Measurements from ENCODE around the gene IDUA. TPM values are rescaled to one million over a fixed set of nuclear protein-coding genes. Genes with fewer than 3 reads are reported as not detected.
A peak's percentile ranks its signal among the peaks of the same experiment; 100 is the strongest.

IDUA gene
- total RNA-seq, 3 donors from 2014 or later, result 29.7 to 45.7 (median 33.4) TPM

DNA sequence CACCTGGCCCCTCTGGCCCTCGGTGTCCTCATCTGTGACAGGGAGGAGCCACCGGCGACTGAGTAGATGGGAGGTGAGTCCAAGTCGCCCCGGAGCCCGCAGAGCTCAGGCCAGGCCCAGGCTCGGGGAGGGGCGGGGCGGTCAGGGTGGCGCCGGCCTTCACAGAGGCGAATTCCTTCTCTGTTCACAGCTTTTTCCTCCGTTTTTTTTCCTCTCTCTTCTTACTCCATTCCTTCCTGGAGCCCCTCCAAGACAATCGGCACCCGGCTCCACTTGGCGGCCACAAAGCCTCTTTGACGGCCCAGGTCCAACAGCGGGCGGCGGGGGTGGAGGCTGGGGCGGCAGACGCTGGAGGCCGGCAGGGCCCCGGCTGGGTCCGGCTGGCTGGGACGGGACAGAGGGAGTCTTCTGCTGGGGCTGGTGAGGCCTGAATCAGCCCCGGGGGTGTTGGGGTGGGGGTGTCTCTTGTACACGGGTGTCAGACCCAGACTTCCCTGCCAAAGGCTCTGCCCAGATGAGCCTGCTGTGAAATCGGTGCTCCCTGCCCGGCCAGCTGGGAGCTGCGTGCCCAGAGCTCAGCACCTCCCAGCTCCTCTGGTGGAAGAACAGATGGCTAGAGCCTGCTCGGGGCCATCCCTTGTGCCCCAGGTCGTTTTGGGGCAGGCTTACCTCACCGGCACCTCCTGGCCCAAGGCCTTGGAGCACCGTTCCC is 47.2 kb downstream of the IDUA start:
- Histone ChIP-seq H3K4me3 (no peak overlapping the region), H3K9me3 (no peaks in the 10 kb centered on the region), H3K4me1 (ENCODE audit: low read depth) (peaks cover 5% of the 10 kb centered on the region), H3K36me3 (ENCODE audit: low read depth) (no peaks in the 10 kb centered on the region)
- intact Hi-C loops (cut with DNase I, micrococcal nuclease), result no loop called here
- DNase-seq (no peak), ATAC-seq (peak; percentile 6)
- TF ChIP-seq, protein P1, sequence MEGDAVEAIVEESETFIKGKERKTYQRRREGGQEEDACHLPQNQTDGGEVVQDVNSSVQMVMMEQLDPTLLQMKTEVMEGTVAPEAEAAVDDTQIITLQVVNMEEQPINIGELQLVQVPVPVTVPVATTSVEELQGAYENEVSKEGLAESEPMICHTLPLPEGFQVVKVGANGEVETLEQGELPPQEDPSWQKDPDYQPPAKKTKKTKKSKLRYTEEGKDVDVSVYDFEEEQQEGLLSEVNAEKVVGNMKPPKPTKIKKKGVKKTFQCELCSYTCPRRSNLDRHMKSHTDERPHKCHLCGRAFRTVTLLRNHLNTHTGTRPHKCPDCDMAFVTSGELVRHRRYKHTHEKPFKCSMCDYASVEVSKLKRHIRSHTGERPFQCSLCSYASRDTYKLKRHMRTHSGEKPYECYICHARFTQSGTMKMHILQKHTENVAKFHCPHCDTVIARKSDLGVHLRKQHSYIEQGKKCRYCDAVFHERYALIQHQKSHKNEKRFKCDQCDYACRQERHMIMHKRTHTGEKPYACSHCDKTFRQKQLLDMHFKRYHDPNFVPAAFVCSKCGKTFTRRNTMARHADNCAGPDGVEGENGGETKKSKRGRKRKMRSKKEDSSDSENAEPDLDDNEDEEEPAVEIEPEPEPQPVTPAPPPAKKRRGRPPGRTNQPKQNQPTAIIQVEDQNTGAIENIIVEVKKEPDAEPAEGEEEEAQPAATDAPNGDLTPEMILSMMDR (IDR thresholded peaks at IDR 0.05), result no peak

DNA sequence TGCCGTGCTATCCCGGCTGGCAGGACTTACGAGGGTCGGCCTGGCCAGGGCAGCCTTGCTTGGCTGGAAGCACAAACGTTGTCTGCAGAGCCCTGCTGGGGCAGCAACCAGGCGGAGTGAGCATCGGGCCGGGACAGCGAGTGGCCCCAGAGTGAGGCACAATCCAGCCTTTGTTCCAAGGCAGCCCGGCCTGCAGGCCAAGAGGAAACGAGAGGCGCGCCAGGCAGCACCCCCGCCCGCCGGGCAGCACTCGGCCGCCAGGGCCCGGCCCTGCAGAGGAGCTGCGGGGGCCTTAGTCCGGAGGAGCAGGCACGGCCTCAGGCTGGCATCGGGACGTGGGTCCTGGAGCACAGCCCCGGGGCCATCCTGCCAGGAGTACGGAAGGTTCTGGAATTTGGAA is 48.7 kb downstream of the IDUA start:
- ATAC-seq, result peak; percentile 63
- DNase-seq, result no peak
- no peak overlapping the region for H3K4me3 ChIP-seq
- H3K4me1 ChIP-seq (ENCODE audit: low read depth), result peaks cover 3% of the 10 kb centered on the region
- H3K9me3 ChIP-seq, result no peaks in the 10 kb centered on the region
- TF ChIP-seq, protein P1 (IDR thresholded peaks at IDR 0.05), result no peak
- intact Hi-C loops (cut with DNase I, micrococcal nuclease), result no loop called here
- no peaks in the 10 kb centered on the region for H3K36me3 ChIP-seq (ENCODE audit: low read depth)

DNA sequence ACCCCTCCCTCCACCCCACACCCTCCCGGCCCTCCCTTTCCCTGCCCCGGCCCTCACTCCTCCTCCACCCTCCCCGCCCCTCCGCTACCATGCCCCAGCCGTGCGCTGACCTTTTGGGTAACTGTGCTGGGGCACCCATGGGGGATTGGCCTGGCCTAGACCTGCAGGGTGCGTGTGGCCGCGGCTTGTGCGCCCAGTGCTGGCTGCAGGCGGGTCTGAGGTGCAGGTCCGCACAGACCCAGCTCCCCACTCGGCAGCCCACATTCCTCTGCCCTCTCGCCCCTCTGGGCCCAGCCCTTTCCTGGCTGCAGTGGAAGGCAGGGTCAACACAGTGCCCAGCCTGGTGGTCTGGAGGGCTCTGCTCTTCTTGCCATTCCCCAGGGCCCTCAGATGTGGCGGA is 49.3 kb downstream of the IDUA start:
- no peaks in the 10 kb centered on the region for H3K9me3 ChIP-seq
- peaks cover 3% of the 10 kb centered on the region for H3K4me1 ChIP-seq (ENCODE audit: low read depth)
- no peaks in the 10 kb centered on the region for H3K36me3 ChIP-seq (ENCODE audit: low read depth)
- DNase-seq (no peak), ATAC-seq (no peak)
- intact Hi-C loops (cut with DNase I, micrococcal nuclease), result no loop called here
- H3K4me3 ChIP-seq, result no peak overlapping the region
- TF ChIP-seq, protein P1 (IDR thresholded peaks at IDR 0.05), result no peak

DNA sequence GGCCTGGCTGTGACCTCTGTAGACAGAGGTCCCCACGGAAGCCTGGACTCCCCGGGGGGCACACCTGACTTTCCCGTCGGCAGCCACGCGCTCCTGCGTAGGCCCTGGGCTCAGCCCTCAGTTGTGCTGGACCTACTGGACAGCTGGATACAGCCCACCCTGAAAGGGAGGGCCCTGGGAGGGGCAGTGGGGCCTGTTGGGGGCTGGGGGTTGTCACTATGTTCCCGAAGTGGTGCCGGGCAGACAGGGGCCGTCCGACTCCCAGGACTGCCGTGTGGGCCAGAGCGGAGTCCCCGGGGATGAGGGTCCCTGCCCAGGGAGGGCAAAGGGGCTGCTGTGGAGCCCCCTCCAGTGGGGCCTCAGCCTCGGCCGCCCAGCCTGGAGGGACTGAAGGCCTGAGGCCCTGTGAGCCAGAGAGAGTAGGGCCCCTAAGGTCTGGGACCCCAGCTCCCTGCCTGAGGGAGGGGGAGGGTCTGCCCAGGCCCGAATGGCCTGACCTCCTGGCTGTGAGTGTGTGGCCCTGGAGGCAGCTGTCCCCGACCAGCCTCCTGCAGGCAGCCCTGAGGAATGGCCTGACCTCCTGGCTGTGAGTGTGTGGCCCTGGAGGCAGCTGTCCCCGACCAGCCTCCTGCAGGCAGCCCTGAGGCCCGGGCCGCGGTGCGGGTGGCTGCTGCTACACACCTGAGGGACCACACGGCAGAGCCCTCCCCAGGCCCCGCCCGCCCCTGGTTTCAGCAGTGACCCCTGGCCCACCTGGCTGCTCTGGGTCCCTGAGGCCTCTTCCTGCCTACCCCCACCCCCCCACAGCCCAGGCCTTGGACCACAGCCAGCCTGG is 50.3 kb downstream of the IDUA start:
- Histone ChIP-seq H3K4me3 (no peak overlapping the region), H3K36me3 (ENCODE audit: low read depth) (no peaks in the 10 kb centered on the region), H3K4me1 (ENCODE audit: low read depth) (peaks cover 11% of the 10 kb centered on the region), H3K9me3 (no peaks in the 10 kb centered on the region)
- no peak for DNase-seq
- TF ChIP-seq, protein P1 (IDR thresholded peaks at IDR 0.05), result no peak
- no peak for ATAC-seq
- intact Hi-C loops (cut with DNase I, micrococcal nuclease), result no loop called here

DNA sequence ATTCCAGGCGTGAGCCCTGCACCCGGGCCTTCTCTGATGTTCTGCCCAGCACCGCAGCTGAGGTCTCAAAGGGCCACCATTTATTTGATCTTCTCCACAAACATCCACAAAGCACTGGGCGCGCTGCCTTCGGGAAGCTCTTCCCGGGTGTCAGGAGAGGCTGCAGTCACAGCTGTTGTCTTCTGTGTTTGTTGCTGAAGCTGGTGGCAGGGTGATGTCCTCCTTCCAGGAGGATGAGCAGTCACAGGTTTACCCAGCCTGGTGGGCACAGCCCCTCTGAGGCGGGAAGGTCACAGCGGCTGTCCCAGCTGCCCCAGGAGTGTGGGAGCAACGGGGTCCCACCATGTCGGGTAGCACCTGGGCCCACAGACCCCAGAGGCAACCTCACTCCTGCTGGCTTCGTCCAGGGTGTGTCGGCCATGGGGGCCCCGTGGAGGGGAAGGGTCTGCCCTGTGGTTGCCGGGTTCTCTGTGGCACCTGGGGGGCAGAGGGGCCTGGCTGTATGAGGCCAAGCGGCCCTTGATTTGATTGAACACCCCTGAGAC is 52.2 kb downstream of the IDUA start:
- Histone ChIP-seq H3K4me1 (ENCODE audit: low read depth) (peaks cover 19% of the 10 kb centered on the region), H3K4me3 (no peak overlapping the region), H3K36me3 (ENCODE audit: low read depth) (no peaks in the 10 kb centered on the region), H3K9me3 (no peaks in the 10 kb centered on the region)
- TF ChIP-seq, protein P1 (IDR thresholded peaks at IDR 0.05), result no peak
- DNase-seq (no peak), ATAC-seq (no peak)
- intact Hi-C loops (cut with DNase I, micrococcal nuclease), result no loop called here
